Gastrocnemius medialis (tissue), 4 donors: Measurements from ENCODE around the gene ESR1.

Experiments used
- CTCF ChIP-seq, 5 experiments: fragments of 450-650 bp in 3 of 5; fragments of 200-600 bp in 2 of 5; sonication (generic) in 2 of 5; IDR thresholded peaks in 4 of 5; conservative IDR thresholded peaks in 1 of 5; 1 replicate in 4 of 5; 2 replicates in 1 of 5; pipeline ENCODE4 v1.5.1; 2016 to 2019; ENCODE audit warnings: antibody characterized with exemption in 5 of 5, mild to moderate bottlenecking in 3 of 5, moderate library complexity in 3 of 5
- POLR2A ChIP-seq, 2 donors: fragments of 450-650 bp; IDR thresholded peaks; one replicate each; pipeline ENCODE4 v1.6.1; 2017; ENCODE audit warnings: antibody characterized with exemption in 2 of 2, mild to moderate bottlenecking in 2 of 2, moderate library complexity in 2 of 2

- TF ChIP-seq CTCF (IDR thresholded peaks at IDR 0.05 in 4 of 5, conservative IDR thresholded peaks at IDR 0.05 in 1 of 5) (no peak), POLR2A (IDR thresholded peaks at IDR 0.05) (no peak)
These were observed 74.7 kb downstream of the ESR1 start for GRCh38 chr6:151882206-151882605.
